Stimulated activated memory B cell treated with anti-CD40 and anti-IgM and Interleukin-4, amounts not matched to agents 10 μg/mL and 1 μg/mL and 100 μg/mL, for 72 hours (primary cell): ENCODE measurements around the gene GNB3.
A peak's percentile ranks its signal among the peaks of the same experiment; 100 is the strongest.

Experiments used
- ATAC-seq: fragments of 150-1000 bp; cut with Tn5 transposase; 2 replicates; pipeline ENCODE4 v1.10.0; 2021
- H3K27ac Mint-ChIP-seq: one replicate; pipeline ENCODE4 v1.8.0; 2022; ENCODE audit warnings: mild to moderate bottlenecking, mixed read lengths
- H3K27me3 Mint-ChIP-seq: one replicate; pipeline ENCODE4 v1.8.0; 2022; ENCODE audit warnings: mixed read lengths
- H3K36me3 Mint-ChIP-seq: one replicate; pipeline ENCODE4 v1.8.0; 2022; ENCODE audit warnings: mixed read lengths
- H3K4me1 Mint-ChIP-seq: one replicate; pipeline ENCODE4 v1.8.0; 2022; ENCODE audit warnings: mixed read lengths
- H3K4me3 Mint-ChIP-seq: one replicate; pipeline ENCODE4 v1.8.0; 2022; ENCODE audit warnings: mild to moderate bottlenecking, moderate library complexity, mixed read lengths
- H3K9me3 Mint-ChIP-seq: one replicate; pipeline ENCODE4 v1.8.0; 2022; ENCODE audit warnings: mixed read lengths

The GNB3 gene

GRCh38 chr12:6819106-6820030, 21.4 kb upstream of the GNB3 start:
- Mint-ChIP-seq H3K9me3 (no peaks in the 10 kb centered on the region), H3K4me3 (no peak overlapping the region), H3K27ac (no peak overlapping the region), H3K4me1 (peaks cover 18% of the 10 kb centered on the region), H3K36me3 (no peaks in the 10 kb centered on the region), H3K27me3 (peaks cover 40% of the 10 kb centered on the region)
- ATAC-seq, result no peak

GRCh38 chr12:6820166-6820565, 20.6 kb upstream of the GNB3 start:
- H3K4me3 Mint-ChIP-seq, result no peak overlapping the region

DNA sequence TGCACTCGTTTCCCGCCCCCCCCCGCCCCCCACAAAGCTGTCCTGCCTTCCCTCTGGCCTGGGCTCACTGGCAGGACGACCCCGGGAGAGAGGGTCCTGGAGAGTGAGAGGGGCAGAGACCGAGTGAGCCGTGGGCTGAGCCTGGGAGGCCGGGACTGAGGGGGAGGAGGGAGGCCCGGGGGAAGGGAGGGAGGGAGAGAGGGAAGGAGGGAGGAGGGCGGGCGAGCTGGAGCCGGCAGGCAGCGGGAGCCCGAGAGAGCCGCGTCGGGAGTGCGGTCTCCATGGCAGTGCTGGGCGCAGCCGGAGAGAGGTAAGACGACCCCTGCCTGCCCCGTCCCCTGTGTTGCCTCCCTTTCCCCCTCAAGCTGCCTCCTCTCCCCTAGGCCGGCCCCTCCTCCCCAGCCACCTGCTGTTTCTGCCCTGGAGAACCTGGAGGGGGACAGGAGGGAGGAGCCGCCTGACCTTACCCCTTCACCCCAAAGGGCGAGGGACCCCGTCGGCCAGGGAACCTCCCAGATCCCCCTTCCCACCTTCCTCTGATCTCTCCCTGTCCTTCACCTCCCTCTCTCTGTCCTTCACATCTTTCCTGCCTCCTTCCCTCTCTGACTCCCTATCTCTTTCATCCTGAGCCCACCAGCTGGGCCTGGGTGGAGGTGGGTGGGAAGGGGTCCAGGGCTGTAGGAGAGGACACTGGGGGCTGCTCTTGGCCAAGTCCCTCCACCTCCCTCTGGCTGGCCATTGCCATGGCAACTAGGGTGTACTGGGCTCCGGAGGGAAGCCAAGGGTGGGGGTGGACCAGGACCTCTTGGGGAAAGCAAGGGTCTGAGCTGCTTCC, 18.9 kb upstream of the GNB3 start, which contains the start of gene GPR162:
GPR162 (plus strand) TSS at position 231 of the 835 bp plus-strand sequence. CDS start 2,078 bp downstream, outside the sequence.
- H3K4me1 Mint-ChIP-seq, result peaks cover 25% of the 10 kb centered on the region
- peaks cover 61% of the 10 kb centered on the region for H3K27me3 Mint-ChIP-seq
- H3K27ac Mint-ChIP-seq, result no peak within 1 kb of the TSS
- ATAC-seq, result no peak
- no peaks in the 10 kb centered on the region for H3K9me3 Mint-ChIP-seq
- no peaks in the 10 kb centered on the region for H3K36me3 Mint-ChIP-seq
- H3K4me3 Mint-ChIP-seq, result peak within 1 kb of the TSS; percentile 41

More at GRCh38 chr12:6820166-6820565, 20.6 kb upstream of the GNB3 start:
- Mint-ChIP-seq H3K27ac (no peak overlapping the region), H3K36me3 (no peaks in the 10 kb centered on the region), H3K4me1 (peaks cover 19% of the 10 kb centered on the region), H3K27me3 (peaks cover 45% of the 10 kb centered on the region), H3K9me3 (no peaks in the 10 kb centered on the region)
- ATAC-seq, result no peak

- Mint-ChIP-seq H3K36me3 (no peaks in the 10 kb centered on the region), H3K9me3 (no peaks in the 10 kb centered on the region), H3K4me1 (peaks cover 32% of the 10 kb centered on the region), H3K4me3 (no peak overlapping the region), H3K27me3 (peaks cover 69% of the 10 kb centered on the region), H3K27ac (no peak overlapping the region)
- ATAC-seq, result no peak
Observed at GRCh38 chr12:6822426-6823135, 18.1 kb upstream of the GNB3 start.

DNA sequence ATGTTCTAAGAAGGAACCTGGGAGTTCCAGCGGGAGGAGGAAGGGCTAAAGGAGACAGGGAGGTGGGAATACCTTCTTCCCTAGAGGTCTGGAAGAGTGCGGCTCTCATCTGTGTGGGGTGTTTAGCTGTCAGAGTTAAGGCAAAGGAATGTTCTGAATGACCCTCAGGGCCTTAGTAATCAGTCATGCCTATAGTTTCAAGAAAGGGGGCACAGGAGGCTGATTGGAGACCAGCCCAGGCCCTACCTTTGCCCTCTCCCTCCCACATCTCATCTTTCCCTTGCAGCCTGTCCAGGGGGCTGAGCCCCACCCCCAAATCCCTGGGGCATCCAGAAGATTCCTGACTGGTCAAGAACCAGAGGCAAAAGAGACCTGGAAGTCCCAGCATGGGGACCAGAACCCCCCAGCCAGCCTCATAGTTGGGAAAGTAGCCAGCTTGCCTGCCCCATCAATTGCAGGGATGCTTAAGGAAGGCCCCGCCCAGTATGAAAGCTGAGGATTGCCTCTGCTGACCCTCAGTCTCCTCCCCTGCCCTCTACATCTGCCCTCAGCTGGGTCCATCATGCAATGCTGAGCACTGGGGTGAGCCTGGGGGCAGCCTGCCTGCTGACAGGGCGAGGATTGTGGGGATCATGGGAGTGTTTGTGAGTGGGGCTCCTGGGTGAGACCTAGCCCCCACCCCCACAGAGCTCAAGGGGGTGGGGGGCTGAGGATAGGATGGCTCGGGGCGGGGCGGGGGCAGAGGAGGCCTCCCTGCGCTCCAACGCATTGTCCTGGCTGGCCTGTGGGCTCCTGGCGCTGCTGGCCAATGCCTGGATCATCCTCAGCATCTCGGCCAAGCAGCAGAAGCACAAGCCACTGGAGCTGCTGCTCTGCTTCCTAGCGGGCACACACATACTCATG, 17.3 kb upstream of the GNB3 start:
- H3K36me3 Mint-ChIP-seq, result no peaks in the 10 kb centered on the region
- no peaks in the 10 kb centered on the region for H3K9me3 Mint-ChIP-seq
- peaks cover 39% of the 10 kb centered on the region for H3K4me1 Mint-ChIP-seq
- H3K27ac Mint-ChIP-seq, result no peak overlapping the region
- peaks cover 77% of the 10 kb centered on the region for H3K27me3 Mint-ChIP-seq
- H3K4me3 Mint-ChIP-seq, result no peak overlapping the region
- ATAC-seq, result no peak

GRCh38 chr12:6824085-6824775, 16.5 kb upstream of the GNB3 start:
- H3K27me3 Mint-ChIP-seq, result peaks cover 84% of the 10 kb centered on the region
- no peak overlapping the region for H3K27ac Mint-ChIP-seq
- H3K4me1 Mint-ChIP-seq, result peaks cover 45% of the 10 kb centered on the region
- ATAC-seq, result no peak
- no peaks in the 10 kb centered on the region for H3K36me3 Mint-ChIP-seq
- no peaks in the 10 kb centered on the region for H3K9me3 Mint-ChIP-seq
- H3K4me3 Mint-ChIP-seq, result no peak overlapping the region

DNA sequence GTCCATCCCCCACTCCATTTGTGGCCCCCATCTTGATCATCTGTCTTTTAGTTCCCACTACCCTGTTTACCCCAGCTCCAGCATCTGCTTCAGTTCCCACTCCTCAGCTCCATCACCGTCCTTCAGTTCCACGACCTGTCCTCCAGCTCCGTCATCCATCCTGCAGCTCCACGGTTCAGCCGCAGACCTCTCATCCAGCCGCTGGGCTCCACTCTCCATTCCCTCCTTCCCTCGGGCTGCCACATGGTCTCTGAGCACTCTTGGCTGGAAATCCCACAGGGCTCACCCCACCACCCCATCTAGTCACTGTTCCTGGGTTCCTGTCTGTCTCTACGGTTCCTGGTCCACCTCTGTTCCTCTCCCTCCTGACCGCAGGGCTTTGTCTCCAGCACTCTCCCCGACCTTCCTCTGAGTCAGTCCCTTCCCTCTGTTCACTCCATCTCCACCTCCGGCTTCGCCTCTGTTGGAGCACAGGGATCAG, 15.8 kb upstream of the GNB3 start:
- H3K27me3 Mint-ChIP-seq, result peaks cover 91% of the 10 kb centered on the region
- H3K27ac Mint-ChIP-seq, result no peak overlapping the region
- H3K9me3 Mint-ChIP-seq, result no peaks in the 10 kb centered on the region

GRCh38 chr12:6825398-6826124, 15.2 kb upstream of the GNB3 start:
- peak; percentile 71 for ATAC-seq
- Mint-ChIP-seq H3K27me3 (peaks cover 97% of the 10 kb centered on the region), H3K36me3 (no peaks in the 10 kb centered on the region), H3K27ac (no peak overlapping the region), H3K4me3 (no peak overlapping the region), H3K9me3 (no peaks in the 10 kb centered on the region), H3K4me1 (peaks cover 50% of the 10 kb centered on the region)

More for the DNA sequence above, 15.8 kb upstream of the GNB3 start:
- no peak overlapping the region for H3K4me3 Mint-ChIP-seq
- H3K36me3 Mint-ChIP-seq, result no peaks in the 10 kb centered on the region
- peaks cover 50% of the 10 kb centered on the region for H3K4me1 Mint-ChIP-seq
- ATAC-seq, result no peak

GRCh38 chr12:6826125-6826733, 14.5 kb upstream of the GNB3 start:
- Mint-ChIP-seq H3K27me3 (peaks cover 99% of the 10 kb centered on the region), H3K4me3 (no peak overlapping the region), H3K4me1 (peaks cover 47% of the 10 kb centered on the region), H3K9me3 (no peaks in the 10 kb centered on the region), H3K36me3 (no peaks in the 10 kb centered on the region), H3K27ac (no peak overlapping the region)
- no peak for ATAC-seq

DNA sequence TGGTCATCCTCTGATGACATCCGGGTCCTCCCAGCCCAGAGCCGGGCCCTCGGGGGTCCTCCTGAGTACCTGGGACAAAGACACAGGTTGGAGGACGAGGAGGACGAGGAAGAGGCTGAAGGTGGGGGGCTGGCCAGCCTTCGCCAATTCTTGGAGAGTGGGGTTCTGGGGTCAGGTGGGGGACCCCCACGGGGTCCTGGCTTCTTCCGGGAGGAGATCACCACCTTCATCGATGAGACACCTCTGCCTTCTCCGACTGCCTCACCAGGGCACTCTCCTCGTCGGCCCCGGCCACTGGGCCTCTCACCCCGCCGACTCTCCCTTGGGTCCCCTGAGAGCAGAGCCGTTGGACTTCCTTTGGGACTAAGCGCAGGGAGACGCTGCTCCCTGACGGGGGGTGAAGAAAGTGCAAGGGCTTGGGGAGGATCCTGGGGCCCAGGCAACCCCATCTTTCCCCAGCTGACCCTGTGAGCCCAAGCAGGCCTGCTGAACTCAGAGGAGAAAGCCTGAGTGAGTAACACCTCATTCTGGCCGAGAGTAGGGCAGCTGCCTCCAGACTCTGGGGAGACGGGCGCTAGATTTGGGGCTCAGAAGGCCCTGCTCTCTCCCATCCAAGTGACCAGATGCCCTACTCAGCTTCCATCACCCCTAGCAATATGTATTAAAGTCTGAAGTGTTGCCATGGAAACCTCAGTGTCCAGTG, 13.8 kb upstream of the GNB3 start:
- Mint-ChIP-seq H3K4me3 (peak overlapping the region; percentile 46), H3K9me3 (no peaks in the 10 kb centered on the region), H3K27ac (no peak overlapping the region), H3K4me1 (peaks cover 43% of the 10 kb centered on the region), H3K27me3 (peaks cover 99% of the 10 kb centered on the region), H3K36me3 (no peaks in the 10 kb centered on the region)
- ATAC-seq, result no peak

- peaks cover 37% of the 10 kb centered on the region for H3K4me1 Mint-ChIP-seq
- H3K4me3 Mint-ChIP-seq, result peak overlapping the region; percentile 46
- H3K27ac Mint-ChIP-seq, result no peak overlapping the region
- no peaks in the 10 kb centered on the region for H3K9me3 Mint-ChIP-seq
- no peak for ATAC-seq
- no peaks in the 10 kb centered on the region for H3K36me3 Mint-ChIP-seq
- H3K27me3 Mint-ChIP-seq, result peaks cover 97% of the 10 kb centered on the region
Observed at GRCh38 chr12:6827437-6827911, 13.3 kb upstream of the GNB3 start.
